NB4 (cell line): ENCODE results near the gene SRBD1.

Source experiments
- CTCF ChIP-seq: IDR thresholded peaks from one replicate; pipeline ENCODE4 v1.5.1; 2012; ENCODE audit warnings: low read depth, low read length
- MYC ChIP-seq: IDR thresholded peaks from 2 replicates; pipeline ENCODE4 v1.6.1; 2011; ENCODE audit warnings: low read depth, low read length

GRCh38 chr2:45483997-45484396, 127.1 kb downstream of the SRBD1 start:
- no peak for TF ChIP-seq CTCF
- TF ChIP-seq MYC, result no peak
